Activated CD4-positive, alpha-beta T cell treated with anti-CD3 and anti-CD28 coated beads, Interleukin-2, Interleukin-6, amounts not matched to agents 100 ng/mL and 50 ng/mL, durations not matched to agents 16 hours and 8 hours (primary cell): ENCODE results near the gene HDAC4.

Source experiments
- DNase-seq: peaks from one replicate; pipeline ENCODE4 v3.0.0-alpha.2; 2020

Gene HDAC4

GRCh38 chr2:239229545-239230279, 171.1 kb downstream of the HDAC4 start:
- DNase-seq, result no peak

- DNase-seq, result no peak
These were observed 173.0 kb downstream of the HDAC4 start for GRCh38 chr2:239227661-239228371.

GRCh38 chr2:239226677-239227581, 173.9 kb downstream of the HDAC4 start:
- no peak for DNase-seq

DNA sequence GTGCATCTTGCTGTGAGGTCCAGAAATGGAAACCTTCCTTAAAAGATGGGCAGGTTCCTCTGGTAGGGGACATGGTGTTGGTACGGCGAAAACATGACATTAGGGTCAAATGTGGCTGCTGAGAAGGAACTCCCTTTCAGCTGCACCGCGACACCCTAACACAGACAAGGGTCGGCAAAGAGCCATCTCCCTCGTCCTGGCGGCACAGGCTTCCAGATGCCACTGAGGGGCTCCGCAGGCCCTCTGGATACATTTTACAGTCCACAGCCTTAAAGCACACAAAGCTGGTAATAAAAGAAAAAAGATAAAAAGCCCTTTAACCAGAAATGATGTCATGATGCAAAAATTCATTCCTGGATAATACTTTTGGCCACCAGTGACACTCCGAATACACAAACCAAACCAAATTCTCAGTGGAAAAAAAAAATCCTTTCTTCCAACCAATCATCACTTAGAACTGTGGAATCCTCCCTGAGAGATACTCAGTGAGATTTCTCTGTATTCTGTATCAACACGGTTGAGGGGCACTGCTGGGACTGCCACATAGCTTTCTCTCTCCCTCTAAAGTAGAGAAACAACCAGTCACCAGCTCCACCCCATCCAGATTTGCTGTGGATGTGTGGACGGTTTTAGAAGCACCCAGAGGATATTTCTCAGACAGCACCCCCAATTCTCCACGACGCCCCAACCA, 174.8 kb downstream of the HDAC4 start:
- DNase-seq, result no peak

GRCh38 chr2:239225371-239225851, 175.4 kb downstream of the HDAC4 start:
- DNase-seq, result no peak

DNA sequence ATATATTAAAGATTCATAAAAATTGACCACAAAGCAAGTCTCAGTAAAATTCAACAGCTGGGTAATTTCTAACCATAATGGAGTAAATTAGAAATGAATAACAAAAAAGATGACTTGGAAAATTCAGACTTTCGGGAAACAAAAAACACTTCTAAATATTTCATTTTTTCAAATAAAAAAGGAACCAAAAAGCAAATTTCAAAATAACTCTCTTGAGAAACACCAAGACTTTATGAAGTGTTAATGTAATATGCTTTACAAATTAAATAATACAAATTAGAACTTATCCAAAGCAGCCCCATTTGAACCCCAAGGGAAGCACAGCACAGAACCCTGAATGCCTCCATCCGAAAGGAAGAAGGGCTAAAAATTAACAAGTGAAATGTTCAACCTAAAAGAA, 175.9 kb downstream of the HDAC4 start:
- no peak for DNase-seq

DNA sequence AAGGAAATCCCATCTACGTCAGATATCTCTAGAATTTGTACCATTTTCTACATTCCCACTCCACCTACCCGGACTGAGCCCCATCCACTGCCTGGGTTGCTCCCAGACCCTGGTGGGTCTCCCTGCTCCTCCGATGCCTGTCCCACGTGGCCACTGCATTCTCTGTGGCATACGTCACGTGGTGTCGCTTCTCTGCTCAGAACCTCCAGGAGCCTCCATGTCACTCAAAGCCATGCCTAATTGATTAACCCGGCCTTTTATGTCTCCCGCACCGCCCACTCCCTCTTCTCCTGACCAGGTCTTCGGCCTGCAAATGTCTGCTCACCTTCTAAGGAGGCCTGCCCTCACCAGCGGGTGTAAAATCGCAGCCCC, 176.6 kb downstream of the HDAC4 start:
- DNase-seq, result no peak

- no peak for DNase-seq
These were observed 177.3 kb downstream of the HDAC4 start for GRCh38 chr2:239223310-239224198.

DNA sequence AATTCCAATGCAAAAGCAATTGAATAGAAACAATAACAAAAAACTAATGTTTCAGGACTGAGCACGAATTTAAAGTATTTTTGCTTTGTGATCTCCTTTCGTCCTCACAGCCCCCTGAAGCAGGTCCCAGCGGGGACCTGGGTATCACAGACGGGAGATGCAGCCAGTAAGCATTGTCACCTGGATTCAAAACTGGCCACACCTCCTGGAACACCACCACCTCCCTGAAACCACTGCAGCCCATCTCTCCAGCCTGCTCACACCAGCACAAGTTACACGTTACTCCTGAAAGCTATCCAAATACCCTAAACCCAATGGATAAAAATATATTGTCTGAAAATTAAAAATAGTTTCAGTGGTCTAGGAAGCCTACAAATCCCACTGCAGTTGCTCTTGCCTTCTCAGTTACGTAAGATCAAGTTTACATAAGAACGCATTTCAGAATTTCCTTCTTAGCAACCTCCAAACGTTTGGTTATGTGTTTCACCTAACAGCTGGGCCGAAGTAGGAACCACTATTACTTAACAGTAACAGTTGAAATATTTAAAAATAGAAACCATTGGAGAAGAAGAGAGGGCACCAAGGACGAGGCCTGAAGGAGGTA, 178.0 kb downstream of the HDAC4 start:
- no peak for DNase-seq

DNA sequence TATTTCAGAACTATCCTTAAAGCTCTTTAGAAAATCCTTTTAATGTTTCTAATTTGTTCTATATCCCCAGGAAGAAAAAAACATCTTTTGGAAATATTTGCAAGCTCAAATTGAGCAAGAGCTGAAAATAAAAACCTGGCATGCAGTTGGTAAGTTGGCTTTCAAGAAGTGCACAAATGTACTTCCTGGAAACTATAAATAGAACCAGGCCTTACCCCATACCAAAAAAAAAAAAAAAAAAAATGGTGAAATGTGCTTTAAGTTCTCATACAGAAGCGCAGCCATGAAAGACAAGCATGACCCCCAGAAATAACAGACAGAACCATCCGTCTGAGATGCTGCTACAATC, 178.5 kb downstream of the HDAC4 start:
- DNase-seq, result no peak

DNA sequence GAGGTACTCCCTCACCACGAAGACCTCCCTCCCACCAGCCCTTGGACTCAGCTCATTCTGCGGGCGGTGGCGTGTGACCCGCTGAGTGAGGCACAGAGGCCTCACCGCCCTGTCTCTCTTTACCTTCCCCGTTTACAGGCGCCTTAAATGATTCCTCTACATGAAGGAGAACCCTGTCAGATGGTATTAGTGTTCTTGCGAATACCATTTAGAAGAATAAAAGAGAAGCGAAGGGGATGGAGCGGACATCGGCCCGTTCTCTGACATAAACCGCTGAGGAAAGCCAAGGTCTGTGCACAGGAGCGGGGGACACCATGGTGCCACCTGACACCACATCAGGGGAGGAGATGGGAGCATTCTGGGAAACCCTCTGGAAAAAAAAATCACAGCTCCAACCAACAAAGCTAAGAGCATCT, 179.8 kb downstream of the HDAC4 start:
- no peak for DNase-seq

DNA sequence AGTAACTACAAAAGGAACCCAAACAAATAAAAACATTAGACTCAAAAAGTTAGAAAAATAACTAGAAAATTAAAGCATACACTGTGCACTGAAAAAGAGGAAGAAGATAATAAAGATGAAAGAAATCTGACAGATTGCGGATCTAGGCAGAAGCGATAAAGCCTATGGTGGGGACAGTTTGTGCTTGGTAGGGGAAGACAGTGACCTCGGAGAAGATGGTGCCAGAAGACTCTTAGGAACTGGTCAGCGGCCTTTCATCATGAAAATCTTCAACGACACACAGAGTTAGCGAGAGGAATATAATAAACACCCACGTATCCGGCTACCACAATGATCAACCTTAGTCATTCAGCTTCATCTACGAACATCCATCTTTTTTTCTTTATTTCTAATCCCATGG, 180.5 kb downstream of the HDAC4 start:
- DNase-seq, result no peak

- peak; percentile 84 for DNase-seq
These were observed 184.1 kb downstream of the HDAC4 start for GRCh38 chr2:239216614-239217273.

DNA sequence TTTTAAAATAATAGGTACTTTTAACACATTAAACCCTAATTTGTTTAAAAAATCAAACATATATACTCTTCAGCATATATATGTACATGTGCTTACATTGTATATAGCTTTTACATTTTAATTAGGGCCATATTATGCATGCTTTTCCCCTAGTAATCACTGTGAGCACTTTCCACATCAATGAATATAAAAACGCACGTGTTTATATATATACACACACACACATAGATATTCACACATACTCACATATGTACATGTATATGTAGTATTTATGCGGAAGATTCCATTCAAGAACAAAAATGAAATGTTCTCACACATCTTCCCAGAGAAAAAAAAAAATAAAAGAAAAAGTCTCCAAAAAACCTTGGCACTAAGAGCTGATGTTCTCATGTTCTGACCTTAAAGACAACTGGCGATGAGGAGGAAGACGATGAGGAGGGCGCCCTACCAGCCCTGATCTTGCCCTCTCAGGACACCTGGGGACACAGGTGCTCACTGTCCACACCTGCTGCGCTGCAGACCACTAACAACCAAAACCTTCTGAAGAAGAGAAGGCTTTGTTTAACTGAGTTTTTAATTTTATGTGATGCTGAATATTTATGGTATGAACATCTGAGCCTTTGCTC, 184.7 kb downstream of the HDAC4 start:
- DNase-seq, result no peak

- no peak for DNase-seq
These were observed 185.5 kb downstream of the HDAC4 start for GRCh38 chr2:239215136-239215925.

GRCh38 chr2:239214725-239215124, 186.1 kb downstream of the HDAC4 start:
- DNase-seq, result no peak

DNA sequence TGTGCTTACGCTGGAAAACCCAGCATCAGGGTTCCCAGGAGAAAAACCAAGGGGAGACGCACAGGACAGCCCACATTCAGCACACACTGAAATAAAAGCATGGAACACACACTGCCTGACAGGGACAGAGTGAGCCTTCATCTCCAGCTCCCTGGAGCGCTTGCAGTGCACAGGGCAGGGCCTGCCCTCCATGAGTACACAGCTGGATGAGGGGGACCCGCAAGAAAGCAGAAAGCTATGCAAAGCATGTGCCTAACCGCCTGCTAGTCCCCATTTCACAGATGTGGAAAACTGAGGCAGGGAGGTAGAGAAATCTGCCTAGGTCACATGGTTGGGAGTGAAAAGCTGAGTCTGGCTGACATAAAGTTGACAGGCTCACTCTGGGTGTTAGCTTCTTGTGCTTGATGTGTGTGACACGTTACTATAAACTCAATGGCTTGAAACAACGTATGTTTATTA, 187.1 kb downstream of the HDAC4 start:
- DNase-seq, result no peak

- no peak for DNase-seq
These were observed 187.7 kb downstream of the HDAC4 start for GRCh38 chr2:239212929-239213642.
